OCI-LY1 (cell line): ENCODE results near the gene ACTR2.

ENCODE experiments used
- CTCF ChIP-seq: fragments of 200-600 bp; sonication (generic), shearing (Covaris generic); IDR thresholded peaks from 2 replicates; pipeline ENCODE4 v1.5.1; 2017; ENCODE audit warnings: mild to moderate bottlenecking, antibody characterized with exemption, low read length, moderate library complexity, mixed read lengths
- EZH2 ChIP-seq: fragments of 200-600 bp; sonication (generic), shearing (Covaris generic); IDR thresholded peaks from 2 replicates; pipeline ENCODE4 v1.8.0; 2017; ENCODE audit warnings: borderline replicate concordance, mixed run types, mild to moderate bottlenecking, antibody characterized with exemption, low read length, moderate library complexity, mixed read lengths

- TF ChIP-seq CTCF = peak; percentile 34; the same call in 1 of the 2 replicates
- no peak for TF ChIP-seq EZH2
Measured at GRCh38 chr2:65256054-65256453, 28.4 kb downstream of the ACTR2 start.
